GM12872 (cell line): ENCODE data around the gene RPH3AL.

ENCODE experiments used
- CTCF ChIP-seq: IDR thresholded peaks from 3 replicates; pipeline ENCODE4 v1.5.1; 2011; ENCODE audit warnings: low read depth, mild to moderate bottlenecking, low read length, moderate library complexity; ENCODE audit not compliant: insufficient read depth

RPH3AL gene

GRCh38 chr17:334974-335481 lies 17.6 kb downstream of the RPH3AL start:
- TF ChIP-seq CTCF = no peak

GRCh38 chr17:333626-334396 lies 18.8 kb downstream of the RPH3AL start:
- no peak for TF ChIP-seq CTCF

- TF ChIP-seq CTCF = no peak
Measured at GRCh38 chr17:332558-333322, 19.9 kb downstream of the RPH3AL start.

- no peak for TF ChIP-seq CTCF
Measured at GRCh38 chr17:332023-332422, 20.6 kb downstream of the RPH3AL start.

GRCh38 chr17:330993-331701 lies 21.5 kb downstream of the RPH3AL start:
- no peak for TF ChIP-seq CTCF

- TF ChIP-seq CTCF = no peak
Measured at GRCh38 chr17:329784-330420, 22.7 kb downstream of the RPH3AL start.
